HG02642 (cell line): ENCODE results near the gene CCDC183.
"Not testable (repeated sequence)": the region's sequence is repeated elsewhere in the genome, so short reads cannot be mapped to it uniquely, and the experiment has no call there.

Source experiments
- ATAC-seq: cut with Tn5 transposase; IDR thresholded peaks from one replicate; pipeline ENCODE4 v1.9.1; 2021; ENCODE audit warnings: mild to moderate bottlenecking; ENCODE audit not compliant: unreplicated experiment, poor library complexity

Gene CCDC183

GRCh38 chr9:136784249-136784996 lies 11.7 kb upstream of the CCDC183 start:
- no peak for ATAC-seq

- no peak for ATAC-seq
These were observed 11.2 kb upstream of the CCDC183 start for GRCh38 chr9:136784997-136785361.

- not testable (repeated sequence) for ATAC-seq
These were observed 10.4 kb upstream of the CCDC183 start for GRCh38 chr9:136785565-136786355.

- ATAC-seq, result no peak
These were observed 9.7 kb upstream of the CCDC183 start for GRCh38 chr9:136786451-136786850.

- not testable (repeated sequence) for ATAC-seq
These were observed 9.2 kb upstream of the CCDC183 start for GRCh38 chr9:136786983-136787382.

- ATAC-seq, result no peak
These were observed 8.3 kb upstream of the CCDC183 start for GRCh38 chr9:136787690-136788400.

- ATAC-seq, result not testable (repeated sequence)
These were observed 7.3 kb upstream of the CCDC183 start for GRCh38 chr9:136788644-136789522.

GRCh38 chr9:136789523-136789937 lies 6.6 kb upstream of the CCDC183 start:
- ATAC-seq, result no peak

GRCh38 chr9:136790640-136791515 lies 5.3 kb upstream of the CCDC183 start, which contains the start of gene TMEM141:
Gene TMEM141, plus strand, starts transcription at chr9:136791344. Its CDS starts 27 bp downstream, at chr9:136791371.
- ATAC-seq, result peak; percentile 87

- ATAC-seq, result peak; percentile 10
These were observed 4.4 kb upstream of the CCDC183 start for GRCh38 chr9:136791516-136792276.

- ATAC-seq, result no peak
These were observed 3.6 kb upstream of the CCDC183 start for GRCh38 chr9:136792321-136793085.

- ATAC-seq, result no peak
These were observed 2.8 kb upstream of the CCDC183 start for GRCh38 chr9:136793086-136793946.

- ATAC-seq, result no peak
These were observed 1.7 kb upstream of the CCDC183 start for GRCh38 chr9:136794281-136794999.

GRCh38 chr9:136795000-136795348 lies 1.2 kb upstream of the CCDC183 start:
- ATAC-seq, result no peak

- ATAC-seq, result not testable (repeated sequence)
These were observed 723 bp downstream of the CCDC183 start for GRCh38 chr9:136796775-136797347.

- no peak for ATAC-seq
These were observed 2.6 kb downstream of the CCDC183 start for GRCh38 chr9:136798708-136799078.
